Testis (tissue), 2 donors: ENCODE results near the gene ZNF319.

Experiments used
- POLR2A ChIP-seq: fragments of 450-650 bp; IDR thresholded peaks from one replicate; pipeline ENCODE4 v1.6.1; 2017; ENCODE audit warnings: antibody characterized with exemption, mild to moderate bottlenecking, moderate library complexity
- TF ChIP-seq, protein P1 (sequence below), 3 experiments: fragments of 450-650 bp in 2 of 3; fragments of 200-600 bp in 1 of 3; sonication (generic) in 1 of 3; IDR thresholded peaks; one replicate each; pipeline ENCODE4 v1.5.1; 2016 to 2019; ENCODE audit warnings: antibody characterized with exemption in 3 of 3, mild to moderate bottlenecking in 2 of 3, moderate library complexity in 1 of 3

DNA sequence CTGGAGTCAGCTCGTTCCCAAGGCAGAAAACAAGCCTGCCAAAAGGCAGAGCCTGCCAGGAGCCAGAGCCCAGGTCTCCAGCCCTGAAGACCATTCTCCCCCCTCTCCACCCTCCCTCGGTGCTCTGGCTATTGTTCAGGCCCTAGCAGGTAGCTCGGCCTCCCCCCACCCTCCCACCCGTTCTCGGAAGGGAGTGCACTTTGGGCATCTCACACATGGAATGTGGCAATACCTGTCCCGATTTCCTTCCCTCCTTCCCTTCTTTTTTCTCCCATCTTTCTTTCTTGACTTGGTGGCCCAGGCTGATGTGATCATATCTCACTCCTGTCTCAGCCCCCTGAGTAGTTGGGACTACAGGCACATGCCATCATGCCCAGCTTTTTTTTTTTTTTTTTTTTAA lies 41.9 kb downstream of the ZNF319 start:
- TF ChIP-seq, protein P1, sequence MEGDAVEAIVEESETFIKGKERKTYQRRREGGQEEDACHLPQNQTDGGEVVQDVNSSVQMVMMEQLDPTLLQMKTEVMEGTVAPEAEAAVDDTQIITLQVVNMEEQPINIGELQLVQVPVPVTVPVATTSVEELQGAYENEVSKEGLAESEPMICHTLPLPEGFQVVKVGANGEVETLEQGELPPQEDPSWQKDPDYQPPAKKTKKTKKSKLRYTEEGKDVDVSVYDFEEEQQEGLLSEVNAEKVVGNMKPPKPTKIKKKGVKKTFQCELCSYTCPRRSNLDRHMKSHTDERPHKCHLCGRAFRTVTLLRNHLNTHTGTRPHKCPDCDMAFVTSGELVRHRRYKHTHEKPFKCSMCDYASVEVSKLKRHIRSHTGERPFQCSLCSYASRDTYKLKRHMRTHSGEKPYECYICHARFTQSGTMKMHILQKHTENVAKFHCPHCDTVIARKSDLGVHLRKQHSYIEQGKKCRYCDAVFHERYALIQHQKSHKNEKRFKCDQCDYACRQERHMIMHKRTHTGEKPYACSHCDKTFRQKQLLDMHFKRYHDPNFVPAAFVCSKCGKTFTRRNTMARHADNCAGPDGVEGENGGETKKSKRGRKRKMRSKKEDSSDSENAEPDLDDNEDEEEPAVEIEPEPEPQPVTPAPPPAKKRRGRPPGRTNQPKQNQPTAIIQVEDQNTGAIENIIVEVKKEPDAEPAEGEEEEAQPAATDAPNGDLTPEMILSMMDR (IDR thresholded peaks at IDR 0.05): no peak
- no peak for TF ChIP-seq POLR2A
